Activated CD4-positive, CD25-positive, alpha-beta regulatory T cell treated with anti-CD3 and anti-CD28 coated beads, Interleukin-2, amount 50 U/mL, for 24 hours (primary cell): ENCODE results near the gene FAF2.
"Not testable (repeated sequence)": the region's sequence is repeated elsewhere in the genome, so short reads cannot be mapped to it uniquely, and the experiment has no call there.

ENCODE experiments used
- ATAC-seq, 2 donors: fragments of 150-1000 bp; cut with Tn5 transposase; one replicate each; pipeline ENCODE4 v1.10.0; 2021; ENCODE audit warnings: mild to moderate bottlenecking in 1 of 2, moderate library complexity in 1 of 2

The FAF2 gene

GRCh38 chr5:176420086-176420485 lies 28.1 kb upstream of the FAF2 start:
- no peak for ATAC-seq

GRCh38 chr5:176420972-176421544 lies 27.1 kb upstream of the FAF2 start:
- ATAC-seq = no peak

GRCh38 chr5:176424181-176424580 lies 24.0 kb upstream of the FAF2 start:
- ATAC-seq = no peak

- no peak for ATAC-seq
These were observed 23.0 kb upstream of the FAF2 start for GRCh38 chr5:176425138-176425537.

- no peak for ATAC-seq
These were observed 22.4 kb upstream of the FAF2 start for GRCh38 chr5:176425791-176426190.

- ATAC-seq = no peak
These were observed 21.3 kb upstream of the FAF2 start for GRCh38 chr5:176426876-176427275.

- no peak for ATAC-seq
These were observed 20.2 kb upstream of the FAF2 start for GRCh38 chr5:176427971-176428370.

GRCh38 chr5:176429972-176430371 lies 18.2 kb upstream of the FAF2 start:
- ATAC-seq = no peak

GRCh38 chr5:176432707-176433106 lies 15.5 kb upstream of the FAF2 start:
- ATAC-seq = no peak

- ATAC-seq = peak in 1 of 2 donors; percentile 36
These were observed 11.5 kb upstream of the FAF2 start for GRCh38 chr5:176436656-176437055.

GRCh38 chr5:176438959-176439757 lies 9.0 kb upstream of the FAF2 start:
- ATAC-seq = no peak

- ATAC-seq = no peak
These were observed 7.1 kb upstream of the FAF2 start for GRCh38 chr5:176440927-176441706.

- ATAC-seq = no peak
These were observed 6.3 kb upstream of the FAF2 start for GRCh38 chr5:176441921-176442323.

GRCh38 chr5:176442911-176443310 lies 5.3 kb upstream of the FAF2 start:
- not testable (repeated sequence) for ATAC-seq

GRCh38 chr5:176444742-176445141 lies 3.4 kb upstream of the FAF2 start:
- no peak for ATAC-seq

- ATAC-seq = no peak
These were observed 2.0 kb upstream of the FAF2 start for GRCh38 chr5:176446028-176446665.

GRCh38 chr5:176446884-176447590 lies 1.1 kb upstream of the FAF2 start:
- no peak for ATAC-seq

- no peak for ATAC-seq
These were observed 601 bp upstream of the FAF2 start for GRCh38 chr5:176447591-176447977.

- ATAC-seq = no peak
These were observed 1.9 kb downstream of the FAF2 start for GRCh38 chr5:176450077-176450476.

- no peak for ATAC-seq
These were observed 6.7 kb downstream of the FAF2 start for GRCh38 chr5:176454724-176455394.

GRCh38 chr5:176458904-176459561 lies 10.8 kb downstream of the FAF2 start:
- no peak for ATAC-seq
